ENCODE results near the gene GPR119. TPM values are rescaled to one million over a fixed set of nuclear protein-coding genes. Genes with fewer than 3 reads are reported as not detected.
"Not testable (repeated sequence)": the region's sequence is repeated elsewhere in the genome, so short reads cannot be mapped to it uniquely, and the experiment has no call there.

The GPR119 gene
- total RNA-seq, 1 donor from 2014 or later = not detected

DNA sequence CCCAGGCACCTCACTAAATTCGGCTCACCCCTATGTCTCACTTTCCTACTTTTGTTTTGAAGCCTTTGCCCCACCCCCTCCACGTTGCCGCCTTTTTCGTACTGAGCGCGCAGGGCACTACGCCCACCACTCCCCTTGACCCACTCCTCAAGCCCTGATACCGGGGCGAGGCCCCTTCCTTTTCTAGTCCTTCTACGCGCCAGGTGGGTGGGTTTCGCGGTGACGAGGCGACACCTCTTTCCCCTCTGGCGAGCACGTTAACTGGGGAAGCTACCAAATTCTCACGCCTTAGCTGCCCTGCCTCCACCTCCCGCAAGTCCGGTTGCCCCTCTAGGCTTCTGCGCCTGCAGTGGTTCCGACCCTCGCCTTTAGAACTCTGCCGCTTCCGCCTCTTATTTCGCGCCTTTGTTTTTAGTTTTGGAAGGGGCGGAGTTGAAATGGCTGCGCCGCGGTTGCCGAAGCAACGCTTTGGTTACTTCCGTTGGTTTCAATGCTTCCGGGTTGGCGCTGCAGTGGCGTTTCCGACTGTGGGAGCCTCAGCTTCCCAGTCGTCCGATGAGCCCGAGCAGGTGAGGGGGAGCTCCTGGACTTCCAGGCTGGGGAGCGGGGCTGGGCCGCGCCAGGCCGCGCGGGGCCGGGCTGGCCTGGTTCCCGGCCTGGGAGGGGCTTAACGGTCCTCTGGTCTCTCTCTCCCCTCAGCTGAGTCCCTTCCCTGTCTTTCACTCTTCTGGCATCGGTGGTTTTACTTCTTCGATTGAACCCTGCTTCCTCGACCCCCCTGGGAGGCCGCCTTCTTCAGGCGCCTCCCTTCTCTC is 45.9 kb downstream of the GPR119 start, which contains the start of gene SLC25A14:
Gene SLC25A14 (plus strand): TSS at position 512 of the 815 bp plus-strand sequence. CDS start 360 bp downstream, outside the sequence.
- TF ChIP-seq, protein P1, sequence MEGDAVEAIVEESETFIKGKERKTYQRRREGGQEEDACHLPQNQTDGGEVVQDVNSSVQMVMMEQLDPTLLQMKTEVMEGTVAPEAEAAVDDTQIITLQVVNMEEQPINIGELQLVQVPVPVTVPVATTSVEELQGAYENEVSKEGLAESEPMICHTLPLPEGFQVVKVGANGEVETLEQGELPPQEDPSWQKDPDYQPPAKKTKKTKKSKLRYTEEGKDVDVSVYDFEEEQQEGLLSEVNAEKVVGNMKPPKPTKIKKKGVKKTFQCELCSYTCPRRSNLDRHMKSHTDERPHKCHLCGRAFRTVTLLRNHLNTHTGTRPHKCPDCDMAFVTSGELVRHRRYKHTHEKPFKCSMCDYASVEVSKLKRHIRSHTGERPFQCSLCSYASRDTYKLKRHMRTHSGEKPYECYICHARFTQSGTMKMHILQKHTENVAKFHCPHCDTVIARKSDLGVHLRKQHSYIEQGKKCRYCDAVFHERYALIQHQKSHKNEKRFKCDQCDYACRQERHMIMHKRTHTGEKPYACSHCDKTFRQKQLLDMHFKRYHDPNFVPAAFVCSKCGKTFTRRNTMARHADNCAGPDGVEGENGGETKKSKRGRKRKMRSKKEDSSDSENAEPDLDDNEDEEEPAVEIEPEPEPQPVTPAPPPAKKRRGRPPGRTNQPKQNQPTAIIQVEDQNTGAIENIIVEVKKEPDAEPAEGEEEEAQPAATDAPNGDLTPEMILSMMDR (IDR thresholded peaks at IDR 0.05; ENCODE audit: unreplicated experiment) = no peak
- no peaks in the 10 kb centered on the region for H3K36me3 Mint-ChIP-seq
- peaks cover 15% of the 10 kb centered on the region for H3K9me3 Mint-ChIP-seq
- peak; percentile 40 to 68 for DNase-seq (ENCODE audit: low spot score in 2 of 2, unreplicated experiment in 2 of 2)
- H3K4me1 Mint-ChIP-seq = peaks cover 14% of the 10 kb centered on the region
- H3K27ac Mint-ChIP-seq = peak within 1 kb of the TSS; percentile 94
- no peaks in the 10 kb centered on the region for H3K27me3 Mint-ChIP-seq (ENCODE audit: low read depth)
- H3K4me3 Mint-ChIP-seq = peak within 1 kb of the TSS; percentile 93

DNA sequence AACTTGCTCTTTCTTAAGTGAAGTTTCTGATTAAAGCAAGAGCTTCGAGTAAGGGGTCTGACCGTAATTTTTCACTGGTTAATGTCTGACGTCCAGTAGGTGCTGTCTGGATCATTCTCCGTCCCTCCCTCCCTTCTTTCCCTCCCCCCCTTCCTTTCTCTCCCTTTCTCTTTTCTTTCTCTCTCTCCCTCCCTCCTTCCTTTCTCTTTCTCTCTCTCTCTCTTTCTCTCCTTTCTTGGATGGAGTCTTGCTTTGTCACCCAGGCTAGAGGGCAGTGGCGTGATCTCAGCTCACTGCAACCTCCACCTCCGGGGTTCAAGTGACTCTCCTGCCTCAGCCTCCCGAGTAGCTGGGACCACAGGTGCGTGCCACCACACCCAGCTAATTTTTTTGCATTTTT is 46.6 kb downstream of the GPR119 start:
- not testable (repeated sequence) for DNase-seq (ENCODE audit: low spot score in 2 of 2, unreplicated experiment in 2 of 2); H3K27ac Mint-ChIP-seq; H3K27me3 Mint-ChIP-seq (ENCODE audit: low read depth); H3K36me3 Mint-ChIP-seq
- H3K9me3 Mint-ChIP-seq = peaks cover 20% of the 10 kb centered on the region
- H3K4me3 Mint-ChIP-seq = peak overlapping the region; percentile 93
- peaks cover 14% of the 10 kb centered on the region for H3K4me1 Mint-ChIP-seq

DNA sequence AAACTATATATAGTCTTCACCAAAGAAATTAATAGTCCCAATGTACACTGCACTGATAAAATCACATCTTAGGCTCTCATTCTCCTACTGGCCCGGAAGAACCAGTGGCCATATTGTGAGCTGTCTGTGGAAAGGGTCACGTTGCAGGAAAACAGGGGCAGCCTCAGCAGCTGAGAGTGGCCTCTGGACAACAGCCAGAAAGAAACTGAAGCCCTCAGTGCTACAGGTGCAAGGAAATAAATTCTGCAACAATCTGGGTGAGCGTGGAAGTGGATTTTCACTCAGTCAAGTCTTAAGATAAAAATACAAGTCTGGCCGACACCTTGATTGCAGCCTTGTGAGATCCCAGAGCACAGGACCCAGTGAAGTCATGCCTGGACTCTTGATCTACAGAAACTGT is 48.9 kb downstream of the GPR119 start:
- peaks cover 22% of the 10 kb centered on the region for H3K9me3 Mint-ChIP-seq
- no peak overlapping the region for H3K27ac Mint-ChIP-seq
- H3K27me3 Mint-ChIP-seq (ENCODE audit: low read depth) = no peaks in the 10 kb centered on the region
- H3K4me1 Mint-ChIP-seq = peaks cover 14% of the 10 kb centered on the region
- TF ChIP-seq, protein P1 (IDR thresholded peaks at IDR 0.05; ENCODE audit: unreplicated experiment) = no peak
- DNase-seq (ENCODE audit: low spot score in 2 of 2, unreplicated experiment in 2 of 2) = no peak
- no peaks in the 10 kb centered on the region for H3K36me3 Mint-ChIP-seq
- no peak overlapping the region for H3K4me3 Mint-ChIP-seq

Other genes starting within 250 kb of the GPR119 start
- 31.3 to 34.6 TPM (median 32.1 TPM) in 3 replicates for gene AIFM1, start 219.8 kb downstream of the GPR119 start, total RNA-seq
- 4.2 to 4.6 TPM (median 4.3 TPM) in 3 replicates for gene RAB33A, start 213.7 kb downstream of the GPR119 start, total RNA-seq
- gene ZNF280C, start 116.8 kb downstream of the GPR119 start, total RNA-seq = 14.2 to 14.8 TPM (median 14.5 TPM) in 3 replicates
- gene SLC25A14, start 45.8 kb downstream of the GPR119 start, total RNA-seq = 19.3 to 19.5 TPM (median 19.5 TPM) in 3 replicates
- gene RBMX2, start 16.3 kb upstream of the GPR119 start, total RNA-seq = 22.8 to 25.1 TPM (median 24.8 TPM) in 3 replicates